A549 (cell line): ENCODE results near the gene PRLR. TPM values are rescaled to one million over a fixed set of nuclear protein-coding genes. Genes with fewer than 3 reads are reported as not detected.

ENCODE experiments used
- ATAC-seq, 2 experiments: fragments of 200-7000 bp in 1 of 2; fragments of >200 bp in 1 of 2; cut with Nextera tagmentation in 1 of 2; cut with Tn5 transposase in 1 of 2; 3 replicates each; pipeline versions ENCODE4 v1.8.0 to v1.9.1; 2018 to 2020; ENCODE audit warnings: mild to moderate bottlenecking in 1 of 2, moderate library complexity in 1 of 2
- CTCF ChIA-PET: fragments of 300-600 bp; sonication (Branson Sonifier 250); formaldehyde crosslinking; extraction: SDS; loops from one replicate; lab custom pipeline; 2021; ENCODE audit warnings: antibody characterized with exemption, inconsistent platforms; lab: Yijun Ruan, JAX
- POLR2A ChIA-PET: fragments of 350-600 bp; formaldehyde crosslinking; extraction: SDS; loops from one replicate; lab custom pipeline; 2021; ENCODE audit warnings: antibody characterized with exemption, inconsistent platforms; lab: Yijun Ruan, JAX
- DNase-seq, 2 experiments: peaks; one replicate each; pipeline versions ENCODE4 v3.0.0 to v3.0.0-alpha.2; 2011 to 2016; ENCODE audit warnings: low read depth in 1 of 2, low spot score in 1 of 2
- FAIRE-seq: peaks from 2 replicates; lab custom pipeline; 2011; peaks lifted over from hg19 to GRCh38; lab: Jason Lieb, UNC
- H3K27ac ChIP-seq, 2 experiments: fragments of >200 bp; sonication (Bioruptor Twin); formaldehyde crosslinking; 3 replicates each; pipeline ENCODE4 v1.5.1; 2016 to 2017
- H3K4me1 ChIP-seq: fragments of >200 bp; sonication (Bioruptor Twin); formaldehyde crosslinking; 3 replicates; pipeline ENCODE4 v1.6.1; 2016
- H3K4me2 ChIP-seq: fragments of >200 bp; sonication (Bioruptor Twin); formaldehyde crosslinking; 3 replicates; pipeline ENCODE4 v1.6.1; 2016
- H3K4me3 ChIP-seq: fragments of >200 bp; sonication (Bioruptor Twin); formaldehyde crosslinking; 3 replicates; pipeline ENCODE4 v1.5.1; 2016
- H3K9me3 ChIP-seq: fragments of >200 bp; sonication (Bioruptor Twin); formaldehyde crosslinking; 3 replicates; pipeline ENCODE4 v1.6.1; 2016
- ATOH8 ChIP-seq: fragments of 250-450 bp; sonication (Bioruptor Pico); IDR thresholded peaks from 2 replicates; pipeline ENCODE4 v1.5.0; 2020; ENCODE audit warnings: low read depth, mild to moderate bottlenecking, moderate library complexity
- BHLHE40 ChIP-seq: IDR thresholded peaks from 2 replicates; pipeline ENCODE4 v1.6.1; 2012; ENCODE audit warnings: low read depth, low read length, inconsistent platforms
- CHD4 ChIP-seq: fragments of 200-600 bp; sonication (generic); IDR thresholded peaks from 2 replicates; pipeline ENCODE4 v1.6.1; 2016; ENCODE audit warnings: antibody characterized with exemption, mild to moderate bottlenecking, borderline replicate concordance
- EHF ChIP-seq: fragments of 250-450 bp; sonication (Bioruptor Pico); IDR thresholded peaks from 2 replicates; pipeline ENCODE4 v1.5.0; 2020; ENCODE audit warnings: mild to moderate bottlenecking
- FOSL2 ChIP-seq, 2 experiments: fragments of 450-650 bp in 1 of 2; fragments of >200 bp in 1 of 2; sonication (Bioruptor Twin) in 1 of 2; formaldehyde crosslinking; IDR thresholded peaks; 2 replicates each; pipeline versions ENCODE4 v1.5.0 to v1.6.1; 2016 to 2020; ENCODE audit warnings: mild to moderate bottlenecking in 1 of 2, moderate library complexity in 1 of 2
- FOXS1 ChIP-seq: fragments of 250-450 bp; sonication (Bioruptor Pico); IDR thresholded peaks from 2 replicates; pipeline ENCODE4 v1.5.0; 2020; ENCODE audit warnings: mild to moderate bottlenecking, moderate library complexity
- GATA3 ChIP-seq: IDR thresholded peaks from 2 replicates; pipeline ENCODE4 v1.6.1; 2012; ENCODE audit warnings: borderline replicate concordance
- HEYL ChIP-seq: fragments of 250-450 bp; sonication (Bioruptor Pico); IDR thresholded peaks from 2 replicates; pipeline ENCODE4 v1.8.0; 2021; ENCODE audit warnings: mild to moderate bottlenecking, moderate library complexity
- JUN ChIP-seq, 2 experiments: fragments of >200 bp; sonication (Bioruptor Twin); formaldehyde crosslinking; IDR thresholded peaks; 2 replicates in 1 of 2; 3 replicates in 1 of 2; pipeline ENCODE4 v1.6.1; 2016 to 2017
- KDM1A ChIP-seq: fragments of 200-600 bp; sonication (generic); IDR thresholded peaks from 2 replicates; pipeline ENCODE4 v1.6.1; 2016; ENCODE audit warnings: low read depth, mild to moderate bottlenecking
- MAZ ChIP-seq: fragments of 150-350 bp; IDR thresholded peaks from 2 replicates; pipeline ENCODE4 v1.6.1; 2014; ENCODE audit warnings: antibody characterized with exemption, low read depth, low read length, borderline replicate concordance
- MYC ChIP-seq: IDR thresholded peaks from 2 replicates; pipeline ENCODE4 v1.6.1; 2012; ENCODE audit warnings: mild to moderate bottlenecking, inconsistent platforms, low read length, improper control_type of control experiment, borderline replicate concordance
- NFE2L2 ChIP-seq: fragments of 150-350 bp; conservative IDR thresholded peaks from 2 replicates; pipeline ENCODE4 v1.6.1; 2014; ENCODE audit warnings: low read length
- NR3C1 ChIP-seq: fragments of >200 bp; sonication (Bioruptor Twin); formaldehyde crosslinking; IDR thresholded peaks from 3 replicates; pipeline ENCODE4 v1.6.1; 2017
- POLR2AphosphoS2 ChIP-seq: conservative IDR thresholded peaks from 2 replicates; pipeline ENCODE4 v1.6.1; 2012; ENCODE audit warnings: low read length, improper control_type of control experiment, inconsistent platforms
- RAD21 ChIP-seq, 2 experiments: fragments of >200 bp in 1 of 2; sonication (Bioruptor Twin) in 1 of 2; formaldehyde crosslinking in 1 of 2; IDR thresholded peaks in 1 of 2; conservative IDR thresholded peaks in 1 of 2; 2 replicates in 1 of 2; 3 replicates in 1 of 2; pipeline ENCODE4 v1.6.1; 2012 to 2018; ENCODE audit warnings: inconsistent platforms in 1 of 2
- RARB ChIP-seq: fragments of 250-450 bp; sonication (Bioruptor Pico); IDR thresholded peaks from 2 replicates; pipeline ENCODE4 v1.8.0; 2021; ENCODE audit warnings: mild to moderate bottlenecking, moderate library complexity
- RFX5 ChIP-seq: fragments of 450-650 bp; IDR thresholded peaks from 2 replicates; pipeline ENCODE4 v1.7.1; 2014; ENCODE audit warnings: antibody characterized with exemption, mild to moderate bottlenecking, moderate library complexity
- SMC3 ChIP-seq: fragments of >200 bp; sonication (Bioruptor Twin); formaldehyde crosslinking; IDR thresholded peaks from 3 replicates; pipeline ENCODE4 v1.6.1; 2018; ENCODE audit warnings: inconsistent platforms
- SREBF2 ChIP-seq: fragments of 450-650 bp; IDR thresholded peaks from 2 replicates; pipeline ENCODE4 v1.6.1; 2014; ENCODE audit warnings: mild to moderate bottlenecking, moderate library complexity
- TFCP2L1 ChIP-seq: fragments of 250-450 bp; sonication (Bioruptor Pico); IDR thresholded peaks from 2 replicates; pipeline ENCODE4 v1.5.0; 2021; ENCODE audit warnings: mild to moderate bottlenecking
- TP53 ChIP-seq: fragments of 250-450 bp; sonication (Bioruptor Pico); IDR thresholded peaks from 2 replicates; pipeline ENCODE4 v1.5.0; 2021; ENCODE audit warnings: mild to moderate bottlenecking, moderate library complexity
- ZFP36 ChIP-seq: fragments of 450-650 bp; IDR thresholded peaks from 2 replicates; pipeline ENCODE4 v1.6.1; 2014; ENCODE audit warnings: borderline replicate concordance; ENCODE audit not compliant: partially characterized antibody
- WGBS: methylation state at CpG from one replicate; pipeline ENCODE4 v1.1.6; 2017; ENCODE audit errors: missing lambda C conversion rate; 5-methylcytosine and 5-hydroxymethylcytosine counted together
- polyA plus RNA-seq, 4 experiments: library from polyadenylated mRNA; depleted of rRNA in 3 of 4; stranded (reverse); fragments of >200 nt; fragmentation: RNase III in 1 of 4; extraction: RNeasy Plus Mini Kit Qiagen cat#74134 plus additional on column Dnase treatment in 1 of 4; gene quantifications; 2 replicates in 3 of 4; 3 replicates in 1 of 4; pipeline ENCODE4 v1.2.3, GENCODE V29; 2011 to 2017
- TF ChIP-seq, protein P1 (sequence below): fragments of >200 bp; sonication (Bioruptor Twin); formaldehyde crosslinking; IDR thresholded peaks from 3 replicates; pipeline ENCODE4 v1.5.1; 2016
- TF ChIP-seq, protein P2 (sequence below): fragments of >200 bp; sonication (Bioruptor Twin); formaldehyde crosslinking; IDR thresholded peaks from 3 replicates; pipeline ENCODE4 v1.6.1; 2016
- TF ChIP-seq, protein P3 (sequence below): fragments of 450-650 bp; IDR thresholded peaks from 2 replicates; pipeline ENCODE4 v1.6.1; 2014; ENCODE audit warnings: antibody characterized with exemption
- TF ChIP-seq, protein P4 (sequence below): IDR thresholded peaks from 2 replicates; pipeline ENCODE4 v1.6.1; 2012; ENCODE audit warnings: low read depth, borderline replicate concordance
- TF ChIP-seq, protein P5 (sequence below): IDR thresholded peaks from 2 replicates; pipeline ENCODE4 v1.6.1; 2012

Gene PRLR
- polyA plus RNA-seq, 2 of the 4 experiments (the other 2 are of a cell fraction) = 0.09 TPM; not detected in 1

DNA sequence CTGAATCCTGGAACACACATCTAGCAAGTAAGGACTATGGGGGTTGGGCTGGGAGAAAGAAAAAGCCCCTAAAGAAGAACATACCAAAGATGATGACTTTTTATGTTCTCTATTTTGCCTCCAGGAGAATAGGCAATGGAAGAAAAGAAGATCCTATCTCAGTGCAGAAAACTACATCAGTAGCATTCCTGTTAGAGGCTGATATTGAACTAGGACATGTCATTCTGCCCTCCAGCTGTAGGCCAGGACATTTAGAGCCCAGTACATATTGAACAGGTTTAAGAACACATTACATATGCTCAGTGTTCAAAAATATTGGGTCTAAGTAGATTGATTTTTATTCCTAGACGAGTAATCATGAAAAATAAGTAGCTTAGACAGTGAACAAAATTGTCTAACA is 24.7 kb downstream of the PRLR start:
- H3K4me1 ChIP-seq = no peaks in the 10 kb centered on the region
- no peak overlapping the region for H3K4me3 ChIP-seq
- FAIRE-seq (no peak), ATAC-seq (no peak), DNase-seq (no peak)
- WGBS = 0% methylated on average over 1 of the region's 1 CpG
- H3K27ac ChIP-seq = no peak overlapping the region
- H3K9me3 ChIP-seq = no peaks in the 10 kb centered on the region
- POLR2A ChIA-PET = no interaction called here
- TF ChIP-seq SMC3 = no peak
- no peak for TF ChIP-seq TFCP2L1 (CRISPR knock-in tag)
- no peak for TF ChIP-seq EHF
- TF ChIP-seq, protein P1, sequence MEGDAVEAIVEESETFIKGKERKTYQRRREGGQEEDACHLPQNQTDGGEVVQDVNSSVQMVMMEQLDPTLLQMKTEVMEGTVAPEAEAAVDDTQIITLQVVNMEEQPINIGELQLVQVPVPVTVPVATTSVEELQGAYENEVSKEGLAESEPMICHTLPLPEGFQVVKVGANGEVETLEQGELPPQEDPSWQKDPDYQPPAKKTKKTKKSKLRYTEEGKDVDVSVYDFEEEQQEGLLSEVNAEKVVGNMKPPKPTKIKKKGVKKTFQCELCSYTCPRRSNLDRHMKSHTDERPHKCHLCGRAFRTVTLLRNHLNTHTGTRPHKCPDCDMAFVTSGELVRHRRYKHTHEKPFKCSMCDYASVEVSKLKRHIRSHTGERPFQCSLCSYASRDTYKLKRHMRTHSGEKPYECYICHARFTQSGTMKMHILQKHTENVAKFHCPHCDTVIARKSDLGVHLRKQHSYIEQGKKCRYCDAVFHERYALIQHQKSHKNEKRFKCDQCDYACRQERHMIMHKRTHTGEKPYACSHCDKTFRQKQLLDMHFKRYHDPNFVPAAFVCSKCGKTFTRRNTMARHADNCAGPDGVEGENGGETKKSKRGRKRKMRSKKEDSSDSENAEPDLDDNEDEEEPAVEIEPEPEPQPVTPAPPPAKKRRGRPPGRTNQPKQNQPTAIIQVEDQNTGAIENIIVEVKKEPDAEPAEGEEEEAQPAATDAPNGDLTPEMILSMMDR = no peak
- no peak for TF ChIP-seq NFE2L2
- no peak for TF ChIP-seq RFX5
- no peak for TF ChIP-seq POLR2AphosphoS2
- TF ChIP-seq, protein P2, sequence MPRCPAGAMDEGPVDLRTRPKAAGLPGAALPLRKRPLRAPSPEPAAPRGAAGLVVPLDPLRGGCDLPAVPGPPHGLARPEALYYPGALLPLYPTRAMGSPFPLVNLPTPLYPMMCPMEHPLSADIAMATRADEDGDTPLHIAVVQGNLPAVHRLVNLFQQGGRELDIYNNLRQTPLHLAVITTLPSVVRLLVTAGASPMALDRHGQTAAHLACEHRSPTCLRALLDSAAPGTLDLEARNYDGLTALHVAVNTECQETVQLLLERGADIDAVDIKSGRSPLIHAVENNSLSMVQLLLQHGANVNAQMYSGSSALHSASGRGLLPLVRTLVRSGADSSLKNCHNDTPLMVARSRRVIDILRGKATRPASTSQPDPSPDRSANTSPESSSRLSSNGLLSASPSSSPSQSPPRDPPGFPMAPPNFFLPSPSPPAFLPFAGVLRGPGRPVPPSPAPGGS = no peak
- no peak for TF ChIP-seq ZFP36
- no peak for TF ChIP-seq GATA3
- no peak for TF ChIP-seq TP53 (CRISPR knock-in tag)
- no peak for TF ChIP-seq RARB (CRISPR knock-in tag)
- TF ChIP-seq RAD21 (conservative IDR thresholded peaks at IDR 0.05 in 1 of 2, IDR thresholded peaks at IDR 0.05 in 1 of 2) = no peak
- TF ChIP-seq NR3C1 = no peak
- TF ChIP-seq SREBF2 = no peak
- TF ChIP-seq, protein P3, sequence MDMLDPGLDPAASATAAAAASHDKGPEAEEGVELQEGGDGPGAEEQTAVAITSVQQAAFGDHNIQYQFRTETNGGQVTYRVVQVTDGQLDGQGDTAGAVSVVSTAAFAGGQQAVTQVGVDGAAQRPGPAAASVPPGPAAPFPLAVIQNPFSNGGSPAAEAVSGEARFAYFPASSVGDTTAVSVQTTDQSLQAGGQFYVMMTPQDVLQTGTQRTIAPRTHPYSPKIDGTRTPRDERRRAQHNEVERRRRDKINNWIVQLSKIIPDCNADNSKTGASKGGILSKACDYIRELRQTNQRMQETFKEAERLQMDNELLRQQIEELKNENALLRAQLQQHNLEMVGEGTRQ = no peak
- TF ChIP-seq JUN (IDR thresholded peaks at IDR 0.05) = no peak
- H3K4me2 ChIP-seq = no peak overlapping the region
- CTCF ChIA-PET = no interaction called here

DNA sequence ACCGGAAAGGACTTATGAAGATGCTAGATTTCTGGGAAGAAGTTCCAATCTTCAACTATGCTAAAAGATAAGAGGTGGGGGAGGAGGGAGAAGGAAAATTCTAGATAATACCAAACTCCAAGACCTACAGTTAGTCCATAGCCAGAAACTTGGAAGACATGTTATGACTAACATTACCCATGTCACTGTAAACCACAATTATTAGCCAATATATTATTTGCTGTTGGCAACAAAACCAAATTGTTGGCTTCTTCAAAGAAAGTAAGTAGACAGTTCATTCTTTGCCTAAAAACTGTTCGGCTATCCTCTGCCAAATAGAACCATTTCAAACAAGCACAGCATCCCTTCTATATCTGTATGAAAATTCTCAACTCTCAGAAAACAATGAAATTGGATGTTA is 25.1 kb downstream of the PRLR start:
- no peak for DNase-seq

GRCh38 chr5:35203403-35203802 is 26.9 kb downstream of the PRLR start:
- POLR2A ChIA-PET = no interaction called here

More for the DNA sequence above, 25.1 kb downstream of the PRLR start:
- H3K27ac ChIP-seq = no peak overlapping the region
- CTCF ChIA-PET = no interaction called here
- no peak overlapping the region for H3K4me2 ChIP-seq
- ATAC-seq = no peak
- TF ChIP-seq ATOH8 (CRISPR knock-in tag) = no peak
- no peak for TF ChIP-seq HEYL
- no peak for TF ChIP-seq FOXS1
- TF ChIP-seq, all 56 proteins: peak for 0
- POLR2A ChIA-PET = no interaction called here
- WGBS = 10% methylated on average over 2 of the region's 2 CpGs
- H3K9me3 ChIP-seq = no peaks in the 10 kb centered on the region
- no peaks in the 10 kb centered on the region for H3K4me1 ChIP-seq
- no peak for FAIRE-seq
- H3K4me3 ChIP-seq = no peak overlapping the region

More at GRCh38 chr5:35203403-35203802, 26.9 kb downstream of the PRLR start:
- Histone ChIP-seq H3K4me3 (no peak overlapping the region), H3K4me2 (no peak overlapping the region), H3K27ac (no peak overlapping the region), H3K4me1 (no peaks in the 10 kb centered on the region), H3K9me3 (no peaks in the 10 kb centered on the region)
- TF ChIP-seq BHLHE40 (no peak), FOSL2 (IDR thresholded peaks at IDR 0.05) (no peak), FOSL2 (CRISPR knock-in tag; IDR thresholded peaks at IDR 0.05) (no peak), KDM1A (no peak), CHD4 (no peak), SREBF2 (no peak), TFCP2L1 (CRISPR knock-in tag) (no peak), MAZ (no peak), MYC (no peak)
- TF ChIP-seq, protein P4, sequence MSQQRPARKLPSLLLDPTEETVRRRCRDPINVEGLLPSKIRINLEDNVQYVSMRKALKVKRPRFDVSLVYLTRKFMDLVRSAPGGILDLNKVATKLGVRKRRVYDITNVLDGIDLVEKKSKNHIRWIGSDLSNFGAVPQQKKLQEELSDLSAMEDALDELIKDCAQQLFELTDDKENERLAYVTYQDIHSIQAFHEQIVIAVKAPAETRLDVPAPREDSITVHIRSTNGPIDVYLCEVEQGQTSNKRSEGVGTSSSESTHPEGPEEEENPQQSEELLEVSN = no peak
- TF ChIP-seq, protein P5, sequence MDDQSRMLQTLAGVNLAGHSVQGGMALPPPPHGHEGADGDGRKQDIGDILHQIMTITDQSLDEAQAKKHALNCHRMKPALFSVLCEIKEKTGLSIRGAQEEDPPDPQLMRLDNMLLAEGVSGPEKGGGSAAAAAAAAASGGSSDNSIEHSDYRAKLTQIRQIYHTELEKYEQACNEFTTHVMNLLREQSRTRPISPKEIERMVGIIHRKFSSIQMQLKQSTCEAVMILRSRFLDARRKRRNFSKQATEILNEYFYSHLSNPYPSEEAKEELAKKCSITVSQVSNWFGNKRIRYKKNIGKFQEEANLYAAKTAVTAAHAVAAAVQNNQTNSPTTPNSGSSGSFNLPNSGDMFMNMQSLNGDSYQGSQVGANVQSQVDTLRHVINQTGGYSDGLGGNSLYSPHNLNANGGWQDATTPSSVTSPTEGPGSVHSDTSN = no peak
- TF ChIP-seq, protein P2 = no peak
- ATAC-seq (no peak), FAIRE-seq (no peak), DNase-seq (no peak)
- CTCF ChIA-PET = interaction anchor here (0.9 to 1.4 kb wide), 5 partner anchors 10 to 723 kb away, joined by 3 to 6 read pairs (median 4); no protein-coding TSS in a partner anchor
- 0% methylated on average over 1 of the region's 1 CpG for WGBS
